Stomach (tissue), 9 donors: ENCODE data around the gene DPEP2NB. TPM values are rescaled to one million over a fixed set of nuclear protein-coding genes. Genes with fewer than 3 reads are reported as not detected.

Experiments used
- DNase-seq, 2 donors: peaks; one replicate each; pipeline versions ENCODE4 v3.0.0 to v3.0.0-alpha.2; 2013 to 2019
- H3K27ac ChIP-seq, 5 donors: fragments of 200-600 bp in 4 of 5; sonication (generic) in 4 of 5; one replicate each; pipeline ENCODE4 v1.5.1; 2013 to 2019; ENCODE audit warnings: mild to moderate bottlenecking in 1 of 5, moderate library complexity in 1 of 5
- H3K27me3 ChIP-seq, 3 donors: fragments of 200-600 bp; sonication (generic); one replicate each; pipeline ENCODE4 v1.5.1; 2017 to 2019; ENCODE audit warnings: mixed run types in 1 of 3
- H3K36me3 ChIP-seq, 4 donors: fragments of 200-600 bp; sonication (generic); 1 replicate in 3 of 4; 2 replicates in 1 of 4; pipeline ENCODE4 v1.5.1; 2016 to 2019
- H3K4me1 ChIP-seq, 4 donors: fragments of 200-600 bp; sonication (generic); one replicate each; pipeline ENCODE4 v1.5.1; 2016 to 2019
- H3K4me3 ChIP-seq, 4 donors: fragments of 200-600 bp; sonication (generic) in 3 of 4; one replicate each; pipeline ENCODE4 v1.5.1; 2016 to 2019; ENCODE audit warnings: mild to moderate bottlenecking in 1 of 4
- H3K9me3 ChIP-seq, 4 donors: fragments of 200-600 bp; sonication (generic); one replicate each; pipeline ENCODE4 v1.5.1; 2016 to 2019
- EP300 ChIP-seq: sonication (generic); formaldehyde crosslinking; IDR thresholded peaks from one replicate; pipeline ENCODE4 v1.6.1; 2017; ENCODE audit warnings: antibody characterized with exemption
- POLR2A ChIP-seq, 4 donors: fragments of 450-650 bp; IDR thresholded peaks; one replicate each; pipeline ENCODE4 v1.6.1; 2016; ENCODE audit warnings: antibody characterized with exemption in 4 of 4, control low read depth in 2 of 4, mild to moderate bottlenecking in 1 of 4, moderate library complexity in 1 of 4
- POLR2AphosphoS5 ChIP-seq, 3 donors: sonication (generic); formaldehyde crosslinking; IDR thresholded peaks; one replicate each; pipeline ENCODE4 v1.6.1; 2016; ENCODE audit warnings: antibody characterized with exemption in 3 of 3
- WGBS, 5 donors: extraction: QIAGEN DNeasy Blood & Tissue Kit in 3 of 5; methylation state at CpG; one replicate each; pipeline versions ENCODE4 v1.1.5 to v1.1.7; 2013 to 2018; 5-methylcytosine and 5-hydroxymethylcytosine counted together
- intact Hi-C: fragments of 100-400 bp; cut with DNase I; formaldehyde crosslinking; loops from one replicate; pipeline ENCODE4 v1.15.1; 2023; ENCODE audit warnings: low total_unique reads
- polyA plus RNA-seq, 3 donors: library from polyadenylated mRNA; stranded (reverse); fragments of 200-250 nt; gene quantifications; one replicate each; pipeline ENCODE4 v1.2.3, GENCODE V29; 2013
- small RNA-seq, 4 donors: library from RNA; depleted of rRNA; stranded (forward); fragments of <200 nt; gene quantifications; one replicate each; pipeline ENCODE3, GENCODE V24; 2016
- total RNA-seq, 5 donors: library from RNA; depleted of rRNA; stranded (reverse); fragments of >200 nt; gene quantifications; one replicate each; pipeline versions ENCODE4 v1.1.0 to v1.2.3, GENCODE V29; 2014 to 2016
- TF ChIP-seq, protein P1 (sequence below), 7 experiments: fragments of 450-650 bp in 4 of 7; fragments of 200-600 bp in 3 of 7; sonication (generic) in 3 of 7; IDR thresholded peaks; one replicate each; pipeline ENCODE4 v1.5.1; 2016 to 2019; ENCODE audit warnings: antibody characterized with exemption in 7 of 7, control low read depth in 2 of 7, mild to moderate bottlenecking in 1 of 7
- donor health status: healthy with polysubstance abuse.
- donor health status: Bipolar disorder and iron deficiency.
- donor health status: healthy.

DPEP2NB gene
- total and polyA plus RNA-seq, 8 donors: not detected

DNA sequence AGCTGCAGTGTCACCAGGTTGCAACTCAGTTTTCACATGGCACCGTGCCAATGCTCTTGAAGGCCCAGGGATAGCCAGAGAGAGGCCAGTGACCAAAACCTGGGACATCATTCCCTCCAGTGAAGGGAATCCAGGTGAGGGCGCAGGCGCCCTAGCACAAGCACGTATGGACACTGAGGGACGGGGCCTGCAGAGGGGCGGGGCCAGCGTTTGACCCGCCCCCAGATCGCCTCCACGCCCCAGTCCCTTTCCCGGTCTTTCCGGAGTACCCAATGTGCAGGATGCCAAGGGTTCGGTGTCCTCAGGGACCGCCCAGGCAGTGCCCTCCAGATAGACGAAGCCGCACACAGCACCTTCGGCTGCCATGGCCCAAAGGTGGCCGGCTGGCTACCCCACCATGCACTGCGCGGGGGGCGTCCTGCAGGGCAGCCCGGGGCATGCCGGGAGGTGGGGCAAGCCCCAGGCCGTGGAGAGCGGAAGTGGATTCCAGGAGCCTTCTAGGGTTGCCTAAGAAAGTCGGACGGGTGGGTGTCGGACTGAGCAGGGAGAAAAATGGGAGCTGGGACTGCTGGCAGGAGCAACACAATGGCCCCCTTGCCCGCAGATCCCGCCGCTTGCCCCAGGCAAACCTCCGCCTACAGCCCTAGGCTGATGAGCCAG, 51.9 kb downstream of the DPEP2NB start:
- TF ChIP-seq, protein P1, sequence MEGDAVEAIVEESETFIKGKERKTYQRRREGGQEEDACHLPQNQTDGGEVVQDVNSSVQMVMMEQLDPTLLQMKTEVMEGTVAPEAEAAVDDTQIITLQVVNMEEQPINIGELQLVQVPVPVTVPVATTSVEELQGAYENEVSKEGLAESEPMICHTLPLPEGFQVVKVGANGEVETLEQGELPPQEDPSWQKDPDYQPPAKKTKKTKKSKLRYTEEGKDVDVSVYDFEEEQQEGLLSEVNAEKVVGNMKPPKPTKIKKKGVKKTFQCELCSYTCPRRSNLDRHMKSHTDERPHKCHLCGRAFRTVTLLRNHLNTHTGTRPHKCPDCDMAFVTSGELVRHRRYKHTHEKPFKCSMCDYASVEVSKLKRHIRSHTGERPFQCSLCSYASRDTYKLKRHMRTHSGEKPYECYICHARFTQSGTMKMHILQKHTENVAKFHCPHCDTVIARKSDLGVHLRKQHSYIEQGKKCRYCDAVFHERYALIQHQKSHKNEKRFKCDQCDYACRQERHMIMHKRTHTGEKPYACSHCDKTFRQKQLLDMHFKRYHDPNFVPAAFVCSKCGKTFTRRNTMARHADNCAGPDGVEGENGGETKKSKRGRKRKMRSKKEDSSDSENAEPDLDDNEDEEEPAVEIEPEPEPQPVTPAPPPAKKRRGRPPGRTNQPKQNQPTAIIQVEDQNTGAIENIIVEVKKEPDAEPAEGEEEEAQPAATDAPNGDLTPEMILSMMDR (IDR thresholded peaks at IDR 0.05): no peak
- TF ChIP-seq POLR2A (IDR thresholded peaks at IDR 0.05) (no peak), POLR2AphosphoS5 (IDR thresholded peaks at IDR 0.05) (no peak), EP300 (no peak)
- Histone ChIP-seq H3K36me3 (peaks cover 30 to 48% (median 45%) of the 10 kb centered on the region in 4 donors), H3K27me3 (no peaks in the 10 kb centered on the region), H3K4me3 (no peak overlapping the region), H3K4me1 (peaks cover 70 to 90% (median 81%) of the 10 kb centered on the region in 4 donors), H3K9me3 (no peaks in the 10 kb centered on the region), H3K27ac (peak overlapping the region; percentile 25 to 72 (median 46))
- intact Hi-C loops: no loop called here
- 47 to 84% (median 54%) methylated on average over 9 to 32 of the region's 32 CpGs for WGBS, 5 donors
- DNase-seq: peak; percentile 34 to 83

Small RNAs within 50 kb of the gene (small RNA-seq; reads per million reads assigned to genes)
- 0 reads per million in 4 donors for gene RNU6-359P

Other genes with a start within 250 kb of the DPEP2NB start
- 10 to 100 TPM in 3 of 5 donors, 1 to 10 TPM in 2; 7.8 to 37.3 (median 13.0) TPM for gene RANBP10, start 209.4 kb downstream of the DPEP2NB start, total RNA-seq
- 1 to 10 TPM; 2.9 to 6.9 (median 4.2) TPM for gene RANBP10, start 209.4 kb downstream of the DPEP2NB start, polyA plus RNA-seq
- 10 to 100 TPM in 1 of 5 donors, 1 to 10 TPM in 2, under 1 TPM in 1, not detected in 1; 0.45 to 25.7 (median 1.7) TPM for gene TSNAXIP1, start 209.0 kb downstream of the DPEP2NB start, total RNA-seq
- 1 to 10 TPM in 1 of 3 donors, under 1 TPM in 2; 0.46 to 1.2 (median 1.00) TPM for gene TSNAXIP1, start 209.0 kb downstream of the DPEP2NB start, polyA plus RNA-seq
- 100 to 1,000 TPM in 1 of 5 donors, 10 to 100 TPM in 4; 12.5 to 109 (median 53.9) TPM for gene THAP11, start 173.6 kb downstream of the DPEP2NB start, total RNA-seq
- gene THAP11, start 173.6 kb downstream of the DPEP2NB start, polyA plus RNA-seq: 10 to 100 TPM; 15.8 to 25.7 (median 18.7) TPM
- 10 to 100 TPM in 4 of 5 donors, 1 to 10 TPM in 1; 9.3 to 64.7 (median 25.7) TPM for gene NUTF2, start 169.0 kb downstream of the DPEP2NB start, total RNA-seq
- 100 to 1,000 TPM in 2 of 3 donors, 10 to 100 TPM in 1; 92.0 to 125 (median 112) TPM for gene NUTF2, start 169.0 kb downstream of the DPEP2NB start, polyA plus RNA-seq
- gene CENPT, start 168.2 kb downstream of the DPEP2NB start, total RNA-seq: 10 to 100 TPM; 27.4 to 80.7 (median 71.0) TPM
- 10 to 100 TPM; 36.8 to 64.8 (median 48.3) TPM for gene CENPT, start 168.2 kb downstream of the DPEP2NB start, polyA plus RNA-seq
- gene EDC4, start 142.9 kb downstream of the DPEP2NB start, total RNA-seq: 100 to 1,000 TPM in 2 of 5 donors, 10 to 100 TPM in 3; 41.5 to 141 (median 58.5) TPM
- 10 to 100 TPM; 22.0 to 27.6 (median 22.2) TPM for gene EDC4, start 142.9 kb downstream of the DPEP2NB start, polyA plus RNA-seq
- gene NRN1L, start 131.0 kb downstream of the DPEP2NB start, total RNA-seq: not detected
- 1 to 10 TPM in 2 of 3 donors, not detected in 1; 2.0 to 2.7 TPM for gene NRN1L, start 131.0 kb downstream of the DPEP2NB start, polyA plus RNA-seq
- gene PSKH1, start 122.7 kb downstream of the DPEP2NB start, total RNA-seq: 10 to 100 TPM; 17.5 to 93.7 (median 26.1) TPM
- gene PSKH1, start 122.7 kb downstream of the DPEP2NB start, polyA plus RNA-seq: 10 to 100 TPM; 10.2 to 26.5 (median 13.4) TPM
- gene CTRL, start 84.0 kb downstream of the DPEP2NB start, total RNA-seq: 10 to 100 TPM in 1 of 5 donors, 1 to 10 TPM in 2, under 1 TPM in 1, not detected in 1; 0.37 to 11.0 (median 4.0) TPM
- 1 to 10 TPM in 2 of 3 donors, under 1 TPM in 1; 0.62 to 2.1 (median 1.3) TPM for gene CTRL, start 84.0 kb downstream of the DPEP2NB start, polyA plus RNA-seq
- gene PSMB10, start 79.1 kb downstream of the DPEP2NB start, total RNA-seq: 10 to 100 TPM; 22.8 to 85.8 (median 52.5) TPM
- 100 to 1,000 TPM; 128 to 205 (median 134) TPM for gene PSMB10, start 79.1 kb downstream of the DPEP2NB start, polyA plus RNA-seq
- 10 to 100 TPM; 10.1 to 20.1 (median 12.8) TPM for gene LCAT, start 71.8 kb downstream of the DPEP2NB start, total RNA-seq
- gene LCAT, start 71.8 kb downstream of the DPEP2NB start, polyA plus RNA-seq: 10 to 100 TPM; 18.6 to 20.7 (median 19.2) TPM
- gene SLC12A4, start 47.3 kb downstream of the DPEP2NB start, total RNA-seq: 100 to 1,000 TPM in 1 of 5 donors, 10 to 100 TPM in 4; 12.7 to 136 (median 25.9) TPM
- 10 to 100 TPM in 2 of 3 donors, 1 to 10 TPM in 1; 5.7 to 19.8 (median 16.2) TPM for gene SLC12A4, start 47.3 kb downstream of the DPEP2NB start, polyA plus RNA-seq
- not detected for gene DPEP3, start 35.4 kb downstream of the DPEP2NB start, total RNA-seq
- gene DPEP3, start 35.4 kb downstream of the DPEP2NB start, polyA plus RNA-seq: not detected
- 1 to 10 TPM in 3 of 5 donors, not detected in 2; 2.4 to 5.2 (median 3.1) TPM for gene DPEP2, start 16.4 kb downstream of the DPEP2NB start, total RNA-seq
- under 1 TPM; 0.61 to 0.95 (median 0.75) TPM for gene DPEP2, start 16.4 kb downstream of the DPEP2NB start, polyA plus RNA-seq
- 1 to 10 TPM in 3 of 5 donors, not detected in 2; 4.6 to 8.9 (median 7.3) TPM for gene DDX28, start 7.3 kb upstream of the DPEP2NB start, total RNA-seq
- gene DDX28, start 7.3 kb upstream of the DPEP2NB start, polyA plus RNA-seq: 1 to 10 TPM; 6.3 to 9.7 (median 7.3) TPM
- gene DUS2, start 7.4 kb upstream of the DPEP2NB start, total RNA-seq: 10 to 100 TPM in 4 of 5 donors, under 1 TPM in 1; 0.45 to 27.5 (median 15.2) TPM
- gene DUS2, start 7.4 kb upstream of the DPEP2NB start, polyA plus RNA-seq: 1 to 10 TPM; 4.3 to 9.5 (median 5.0) TPM
- 100 to 1,000 TPM in 2 of 5 donors, 10 to 100 TPM in 3; 20.1 to 385 (median 23.9) TPM for gene NFATC3, start 69.5 kb upstream of the DPEP2NB start, total RNA-seq
- 1 to 10 TPM; 5.5 to 5.8 (median 5.6) TPM for gene NFATC3, start 69.5 kb upstream of the DPEP2NB start, polyA plus RNA-seq
- gene ESRP2, start 220.2 kb upstream of the DPEP2NB start, total RNA-seq: 100 to 1,000 TPM in 1 of 5 donors, 10 to 100 TPM in 4; 19.8 to 184 (median 76.3) TPM
- 10 to 100 TPM; 21.5 to 36.9 (median 31.2) TPM for gene ESRP2, start 220.2 kb upstream of the DPEP2NB start, polyA plus RNA-seq
- 10 to 100 TPM in 2 of 5 donors, 1 to 10 TPM in 3; 3.5 to 16.5 (median 9.8) TPM for gene PLA2G15, start 229.5 kb upstream of the DPEP2NB start, total RNA-seq
- gene PLA2G15, start 229.5 kb upstream of the DPEP2NB start, polyA plus RNA-seq: 1 to 10 TPM; 4.4 to 6.0 (median 5.8) TPM
- gene SLC7A6, start 248.6 kb upstream of the DPEP2NB start, total RNA-seq: 10 to 100 TPM; 11.9 to 66.1 (median 17.2) TPM
- 1 to 10 TPM; 2.9 to 6.0 (median 4.2) TPM for gene SLC7A6, start 248.6 kb upstream of the DPEP2NB start, polyA plus RNA-seq